Astrocyte (in vitro differentiated cells and primary cell): ENCODE results near the gene HYAL2. TPM values are rescaled to one million over a fixed set of nuclear protein-coding genes. Genes with fewer than 3 reads are reported as not detected.

ENCODE experiments used
- DNase-seq: peaks from one replicate; pipeline ENCODE4 v3.0.0-alpha.2; 2010; ENCODE audit warnings: low read depth
- FAIRE-seq: peaks from 2 replicates; lab custom pipeline; 2011; peaks lifted over from hg19 to GRCh38; lab: Jason Lieb, UNC
- H2AFZ ChIP-seq: 2 replicates; pipeline ENCODE4 v1.6.0; 2012; ENCODE audit warnings: low read depth, low read length, inconsistent platforms
- H3K27ac ChIP-seq: 2 replicates; pipeline ENCODE4 v1.5.1; 2011; ENCODE audit warnings: low read depth, low read length, inconsistent platforms
- H3K27me3 ChIP-seq: 2 replicates; pipeline ENCODE4 v1.6.0; 2011; ENCODE audit warnings: low read length, inconsistent platforms; ENCODE audit not compliant: insufficient read depth
- H3K36me3 ChIP-seq: 2 replicates; pipeline ENCODE4 v1.5.1; 2011; ENCODE audit warnings: low read length, inconsistent platforms; ENCODE audit not compliant: insufficient read depth
- H3K4me1 ChIP-seq: 2 replicates; pipeline ENCODE4 v1.5.1; 2011; ENCODE audit warnings: low read length, inconsistent platforms; ENCODE audit not compliant: insufficient read depth
- H3K4me2 ChIP-seq: 2 replicates; pipeline ENCODE4 v1.6.0; 2012; ENCODE audit warnings: low read length, inconsistent platforms
- H3K4me3 ChIP-seq: 2 replicates; pipeline ENCODE4 v1.5.1; 2011; ENCODE audit warnings: low read depth, mild to moderate bottlenecking, low read length, inconsistent platforms; ENCODE audit not compliant: insufficient read depth
- H3K79me2 ChIP-seq: 2 replicates; pipeline ENCODE4 v1.6.0; 2012; ENCODE audit warnings: mild to moderate bottlenecking, low read length, inconsistent platforms; ENCODE audit not compliant: insufficient read depth
- H3K9ac ChIP-seq: 2 replicates; pipeline ENCODE4 v1.6.0; 2012; ENCODE audit warnings: mild to moderate bottlenecking, low read length, inconsistent platforms
- H3K9me3 ChIP-seq: 2 replicates; pipeline ENCODE4 v1.5.1; 2012; ENCODE audit warnings: low read depth, mild to moderate bottlenecking, low read length, inconsistent platforms; ENCODE audit not compliant: insufficient read depth
- H4K20me1 ChIP-seq: 2 replicates; pipeline ENCODE4 v1.6.0; 2012; ENCODE audit warnings: low read length, inconsistent platforms; ENCODE audit not compliant: insufficient read depth
- H3K27ac Mint-ChIP-seq: one replicate; pipeline ENCODE4 v1.8.0; 2021; ENCODE audit warnings: mild to moderate bottlenecking, mixed read lengths; ENCODE audit not compliant: unreplicated experiment
- H3K27me3 Mint-ChIP-seq: one replicate; pipeline ENCODE4 v1.8.0; 2021; ENCODE audit warnings: low read depth, mixed read lengths; ENCODE audit not compliant: unreplicated experiment
- H3K36me3 Mint-ChIP-seq: one replicate; pipeline ENCODE4 v1.8.0; 2021; ENCODE audit warnings: low read depth, mixed read lengths; ENCODE audit not compliant: unreplicated experiment
- H3K4me1 Mint-ChIP-seq: one replicate; pipeline ENCODE4 v1.8.0; 2021; ENCODE audit warnings: low read depth, mixed read lengths; ENCODE audit not compliant: unreplicated experiment
- H3K4me3 Mint-ChIP-seq: one replicate; pipeline ENCODE4 v1.8.0; 2021; ENCODE audit warnings: mild to moderate bottlenecking, moderate library complexity, mixed read lengths; ENCODE audit not compliant: unreplicated experiment
- H3K9me3 Mint-ChIP-seq: one replicate; pipeline ENCODE4 v1.8.0; 2021; ENCODE audit warnings: mild to moderate bottlenecking, mixed read lengths; ENCODE audit not compliant: unreplicated experiment
- CTCF ChIP-seq: IDR thresholded peaks from 2 replicates; pipeline ENCODE4 v1.5.1; 2011; ENCODE audit warnings: low read depth, mild to moderate bottlenecking, inconsistent platforms, low read length, moderate library complexity; ENCODE audit not compliant: insufficient read depth
- EZH2 ChIP-seq: IDR thresholded peaks from 2 replicates; pipeline ENCODE4 v1.6.1; 2012; ENCODE audit warnings: mild to moderate bottlenecking, low read length, inconsistent platforms; ENCODE audit not compliant: insufficient read depth
- total RNA-seq: library from RNA; stranded (reverse); gene quantifications from 2 replicates; pipeline ENCODE4 v1.2.1, GENCODE V29; 2021

The HYAL2 gene
- total RNA-seq, 1 donor from 2014 or later = 42.9 TPM

DNA sequence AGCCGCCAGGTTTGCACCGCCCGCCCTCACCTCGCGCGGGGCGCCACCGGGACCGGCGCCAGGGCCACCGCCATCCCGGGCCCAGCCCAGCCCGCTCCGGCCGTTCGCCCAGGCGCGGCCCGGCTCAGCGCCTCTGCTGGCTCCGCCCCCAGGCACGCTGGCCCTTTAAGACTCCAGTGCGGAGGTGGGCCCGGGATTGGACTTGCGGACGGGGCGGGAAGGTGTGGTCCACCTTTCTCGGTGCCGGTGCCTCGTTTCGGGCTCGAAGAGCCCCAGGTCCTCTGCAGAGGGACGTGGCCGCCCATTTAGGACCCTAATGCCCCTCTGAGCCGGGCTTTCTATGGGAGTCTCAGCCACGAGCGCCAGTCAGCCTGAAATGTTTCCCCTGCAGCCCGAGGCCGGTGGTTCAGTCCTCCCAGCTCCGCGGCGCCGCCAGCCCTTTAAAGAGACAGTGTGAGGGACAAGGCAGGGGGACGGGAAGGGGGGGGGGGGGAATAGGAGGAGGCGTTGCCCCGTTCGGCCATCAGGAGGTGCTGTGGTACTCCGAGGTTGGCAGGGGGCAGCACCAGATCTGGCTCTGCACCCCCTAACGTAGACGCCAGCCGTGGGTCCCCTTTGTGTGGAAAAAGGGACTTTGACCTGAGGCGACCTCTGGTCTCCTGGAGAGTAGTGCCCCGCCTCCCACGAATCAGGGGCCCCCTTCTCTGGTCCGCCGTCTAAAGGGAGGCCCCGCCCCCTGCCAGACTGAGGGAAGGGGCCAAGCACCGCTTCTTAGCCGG lies 1.0 kb downstream of the HYAL2 start:
- Mint-ChIP-seq H3K4me3 (peak overlapping the region; percentile 85), H3K27ac (peak overlapping the region; percentile 98), H3K4me1 (peaks cover 18% of the 10 kb centered on the region), H3K36me3 (peaks cover 15% of the 10 kb centered on the region), H3K27me3 (no peaks in the 10 kb centered on the region), H3K9me3 (no peaks in the 10 kb centered on the region)
- FAIRE-seq (no peak), DNase-seq (peak; percentile 79)
- H4K20me1 ChIP-seq = peaks cover 41% of the 10 kb centered on the region
- peaks cover 43% of the 10 kb centered on the region for H3K79me2 ChIP-seq
- H3K9me3 ChIP-seq = no peaks in the 10 kb centered on the region
- no peaks in the 10 kb centered on the region for H3K27me3 ChIP-seq
- peak overlapping the region; percentile 96 for H3K9ac ChIP-seq
- peaks cover 13% of the 10 kb centered on the region for H3K36me3 ChIP-seq
- H2AFZ ChIP-seq = peak overlapping the region; percentile 92
- peak; percentile 7 for TF ChIP-seq CTCF
- TF ChIP-seq EZH2 = no peak
- H3K4me3 ChIP-seq = peak overlapping the region; percentile 95
- H3K4me2 ChIP-seq = peak overlapping the region; percentile 93
- H3K27ac ChIP-seq = peak overlapping the region; percentile 100
- peaks cover 26% of the 10 kb centered on the region for H3K4me1 ChIP-seq

GRCh38 chr3:50320853-50321335 lies 1.7 kb downstream of the HYAL2 start:
- FAIRE-seq (no peak), DNase-seq (peak; percentile 36)
- Histone ChIP-seq H3K4me1 (peaks cover 29% of the 10 kb centered on the region), H3K9me3 (no peaks in the 10 kb centered on the region), H3K4me2 (peak overlapping the region; percentile 93), H3K27me3 (no peaks in the 10 kb centered on the region), H3K36me3 (peaks cover 13% of the 10 kb centered on the region), H3K4me3 (peak overlapping the region; percentile 95), H3K27ac (peak overlapping the region; percentile 100), H4K20me1 (peaks cover 46% of the 10 kb centered on the region), H3K9ac (peak overlapping the region; percentile 96), H3K79me2 (peaks cover 41% of the 10 kb centered on the region), H2AFZ (peak overlapping the region; percentile 92)
- H3K4me1 Mint-ChIP-seq = peaks cover 23% of the 10 kb centered on the region
- H3K36me3 Mint-ChIP-seq = peaks cover 18% of the 10 kb centered on the region
- H3K9me3 Mint-ChIP-seq = no peaks in the 10 kb centered on the region
- H3K4me3 Mint-ChIP-seq = peak overlapping the region; percentile 93
- TF ChIP-seq EZH2 = no peak
- no peak for TF ChIP-seq CTCF
- no peaks in the 10 kb centered on the region for H3K27me3 Mint-ChIP-seq
- peak overlapping the region; percentile 96 for H3K27ac Mint-ChIP-seq
